ENCODE data around the gene SPI1.
A peak's percentile ranks its signal among the peaks of the same experiment; 100 is the strongest.

SPI1 gene

GRCh38 chr11:47378010-47378835, at the start of gene SPI1:
SPI1 (minus strand) TSS chr11:47378547; CDS start chr11:47378353, 194 bp downstream.
- FAIRE-seq (no peak), DNase-seq (ENCODE audit: low spot score) (no peak)

GRCh38 chr11:47426062-47426956, 48.0 kb upstream of the SPI1 start, which contains the start of gene PSMC3:
PSMC3 (minus strand) TSS chr11:47426439; CDS start chr11:47426279, 160 bp downstream.
- FAIRE-seq (peak; percentile 91), DNase-seq (ENCODE audit: low spot score) (peak; percentile 98)

GRCh38 chr11:47425611-47426010, 47.3 kb upstream of the SPI1 start:
- DNase-seq (ENCODE audit: low spot score) (no peak), FAIRE-seq (no peak)

GRCh38 chr11:47418454-47419259, 40.3 kb upstream of the SPI1 start:
- no peak for DNase-seq (ENCODE audit: low spot score)
- FAIRE-seq = no peak

- peak; percentile 42 for FAIRE-seq
- DNase-seq (ENCODE audit: low spot score) = no peak
Measured at GRCh38 chr11:47417712-47418111, 39.4 kb upstream of the SPI1 start.

GRCh38 chr11:47415949-47416472, 37.7 kb upstream of the SPI1 start:
- FAIRE-seq (peak; percentile 93), DNase-seq (ENCODE audit: low spot score) (peak; percentile 96)

GRCh38 chr11:47415091-47415854, 36.9 kb upstream of the SPI1 start:
- peak; percentile 85 for FAIRE-seq

GRCh38 chr11:47414685-47415070, 36.3 kb upstream of the SPI1 start:
- no peak for DNase-seq (ENCODE audit: low spot score)
- FAIRE-seq = no peak

More at GRCh38 chr11:47415091-47415854, 36.9 kb upstream of the SPI1 start:
- DNase-seq (ENCODE audit: low spot score) = no peak

- DNase-seq (ENCODE audit: low spot score) (no peak), FAIRE-seq (peak; percentile 71)
Measured at GRCh38 chr11:47413908-47414684, 35.7 kb upstream of the SPI1 start.

- FAIRE-seq (no peak), DNase-seq (ENCODE audit: low spot score) (no peak)
Measured at GRCh38 chr11:47413351-47413750, 35.0 kb upstream of the SPI1 start.

- FAIRE-seq (peak; percentile 77), DNase-seq (ENCODE audit: low spot score) (no peak)
Measured at GRCh38 chr11:47411884-47412746, 33.8 kb upstream of the SPI1 start.

GRCh38 chr11:47410370-47411264, 32.3 kb upstream of the SPI1 start:
- FAIRE-seq (no peak), DNase-seq (ENCODE audit: low spot score) (no peak)

GRCh38 chr11:47409440-47410369, 31.4 kb upstream of the SPI1 start:
- DNase-seq (ENCODE audit: low spot score) (no peak), FAIRE-seq (no peak)

- FAIRE-seq (no peak), DNase-seq (ENCODE audit: low spot score) (peak; percentile 70)
Measured at GRCh38 chr11:47408598-47409439, 30.5 kb upstream of the SPI1 start.
